CD14-positive monocyte (primary cell): Measurements from ENCODE around the gene EPB41. TPM values are rescaled to one million over a fixed set of nuclear protein-coding genes. Genes with fewer than 3 reads are reported as not detected.

Experiments used
- DNase-seq, 3 donors: peaks; one replicate each; pipeline ENCODE4 v3.0.0-alpha.2; 2011 to 2022
- H2AFZ ChIP-seq: 2 replicates; pipeline ENCODE4 v1.6.0; 2012; ENCODE audit warnings: mild to moderate bottlenecking, low read depth, low read length, inconsistent platforms; ENCODE audit not compliant: insufficient read depth, poor library complexity, severe bottlenecking
- H3K27ac ChIP-seq, 2 donors: 1 replicate in 1 of 2; 2 replicates in 1 of 2; pipeline ENCODE4 v1.5.1; 2012 to 2013; ENCODE audit warnings: low read length in 2 of 2, control low read depth in 1 of 2, inconsistent platforms in 1 of 2, low read depth in 1 of 2, mild to moderate bottlenecking in 1 of 2
- H3K27me3 ChIP-seq, 2 donors: one replicate each; pipeline versions ENCODE4 v1.6.0 to v1.6.1; 2011 to 2013; ENCODE audit warnings: low read length in 2 of 2; ENCODE audit not compliant: control insufficient read depth in 2 of 2, insufficient read depth in 2 of 2
- H3K36me3 ChIP-seq, 2 donors: replicated peaks in 1 of 2; 1 replicate in 1 of 2; 2 replicates in 1 of 2; pipeline versions ENCODE4 v1.5.1 to v1.6.1; 2012 to 2013; ENCODE audit warnings: low read length in 2 of 2, control low read depth in 1 of 2, inconsistent platforms in 1 of 2, mild to moderate bottlenecking in 1 of 2; ENCODE audit not compliant: insufficient read depth in 2 of 2, control insufficient read depth in 1 of 2
- H3K4me1 ChIP-seq, 2 donors: 1 replicate in 1 of 2; 2 replicates in 1 of 2; pipeline versions ENCODE4 v1.5.1 to v1.6.1; 2012 to 2013; ENCODE audit warnings: low read length in 2 of 2, control low read depth in 1 of 2, inconsistent platforms in 1 of 2, mild to moderate bottlenecking in 1 of 2, moderate library complexity in 1 of 2; ENCODE audit not compliant: insufficient read depth in 2 of 2, control insufficient read depth in 1 of 2
- H3K4me2 ChIP-seq: replicated peaks from 2 replicates; pipeline ENCODE3; 2012; ENCODE audit warnings: low read length, moderate library complexity, mild to moderate bottlenecking; ENCODE audit not compliant: poor library complexity, severe bottlenecking; ENCODE audit errors: extremely low read depth
- H3K4me3 ChIP-seq, 3 experiments: fragments of 200-600 bp in 1 of 3; sonication (generic) in 1 of 3; replicated peaks in 1 of 3; 1 replicate in 2 of 3; 2 replicates in 1 of 3; pipeline ENCODE4 v1.5.1; 2011 to 2013; ENCODE audit warnings: low read length in 3 of 3, mild to moderate bottlenecking in 3 of 3, control low read depth in 2 of 3, low read depth in 2 of 3, inconsistent platforms in 1 of 3, moderate library complexity in 1 of 3
- H3K79me2 ChIP-seq: 2 replicates; pipeline ENCODE4 v1.6.0; 2012; ENCODE audit warnings: mild to moderate bottlenecking, control low read depth, inconsistent platforms, low read length, moderate library complexity; ENCODE audit not compliant: insufficient read depth
- H3K9ac ChIP-seq: 2 replicates; pipeline ENCODE4 v1.6.0; 2017; ENCODE audit warnings: low read length, mild to moderate bottlenecking; ENCODE audit not compliant: insufficient read depth, poor library complexity, severe bottlenecking
- H3K9me3 ChIP-seq, 2 donors: replicated peaks in 1 of 2; 1 replicate in 1 of 2; 2 replicates in 1 of 2; pipeline versions ENCODE4 v1.5.1 to v1.6.1; 2012 to 2013; ENCODE audit warnings: low read length in 2 of 2, control low read depth in 1 of 2; ENCODE audit not compliant: control insufficient read depth in 1 of 2, insufficient read depth in 1 of 2
- H4K20me1 ChIP-seq: 2 replicates; pipeline ENCODE4 v1.6.0; 2012; ENCODE audit warnings: mild to moderate bottlenecking, low read length, control low read depth, moderate library complexity; ENCODE audit not compliant: insufficient read depth
- H3K27ac Mint-ChIP-seq, 7 donors: one replicate each; pipeline ENCODE4 v1.8.0; 2020; ENCODE audit warnings: mild to moderate bottlenecking in 7 of 7, mixed read lengths in 7 of 7, moderate library complexity in 6 of 7, inconsistent platforms in 2 of 7
- H3K27me3 Mint-ChIP-seq, 3 donors: one replicate each; pipeline ENCODE4 v1.8.0; 2021 to 2022; ENCODE audit warnings: low read depth in 3 of 3, mild to moderate bottlenecking in 3 of 3, mixed read lengths in 3 of 3, moderate library complexity in 3 of 3, inconsistent platforms in 1 of 3
- H3K36me3 Mint-ChIP-seq, 2 donors: one replicate each; pipeline ENCODE4 v1.8.0; 2020; ENCODE audit warnings: mixed read lengths in 2 of 2, inconsistent platforms in 1 of 2, mild to moderate bottlenecking in 1 of 2
- H3K4me1 Mint-ChIP-seq: one replicate; pipeline ENCODE4 v1.8.0; 2020; ENCODE audit warnings: mild to moderate bottlenecking, mixed read lengths
- H3K4me3 Mint-ChIP-seq, 2 donors: one replicate each; pipeline ENCODE4 v1.8.0; 2020; ENCODE audit warnings: mild to moderate bottlenecking in 2 of 2, mixed read lengths in 2 of 2, moderate library complexity in 1 of 2
- H3K9me3 Mint-ChIP-seq, 7 donors: one replicate each; pipeline ENCODE4 v1.8.0; 2020 to 2022; ENCODE audit warnings: mixed read lengths in 7 of 7, mild to moderate bottlenecking in 6 of 7, moderate library complexity in 6 of 7, inconsistent platforms in 2 of 7
- WGBS: methylation state at CpG from one replicate; pipeline ENCODE4 v1.1.5; 2013; ENCODE audit warnings: missing lambda C conversion rate; ENCODE audit not compliant: insufficient coverage; 5-methylcytosine and 5-hydroxymethylcytosine counted together
- intact Hi-C, 2 donors: fragments of 100-400 bp; cut with micrococcal nuclease; formaldehyde crosslinking; loops; one replicate each; pipeline versions ENCODE4 v1.15.0 to v1.15.1; 2023
- polyA plus RNA-seq, 3 donors: library from polyadenylated mRNA; depleted of rRNA in 1 of 3; unstranded in 2 of 3; stranded (reverse) in 1 of 3; fragments of 300-500 nt in 2 of 3; fragments of >200 nt in 1 of 3; fragmentation: Illumina TruSeq in 2 of 3; gene quantifications; 1 replicate in 2 of 3; 2 replicates in 1 of 3; pipeline ENCODE4 v1.2.3, GENCODE V29; 2012 to 2021
- TF ChIP-seq, protein P1 (sequence below): fragments of 200-600 bp; IDR thresholded peaks from one replicate; pipeline ENCODE4 v1.8.0; 2022; ENCODE audit warnings: antibody characterized with exemption, mild to moderate bottlenecking

Gene EPB41
- polyA plus RNA-seq, 3 donors, result 11.3 to 19.4 (median 18.9) TPM

GRCh38 chr1:29114654-29115053 lies 200.3 kb downstream of the EPB41 start:
- Mint-ChIP-seq H3K27me3 (peaks cover 0 to 2% (median under 1%) of the 10 kb centered on the region in 3 donors), H3K4me1 (no peaks in the 10 kb centered on the region), H3K4me3 (no peak overlapping the region), H3K27ac (no peak overlapping the region), H3K36me3 (peaks cover 80 to 90% of the 10 kb centered on the region in 2 donors), H3K9me3 (peaks cover 0 to 3% (median 0%) of the 10 kb centered on the region in 7 donors)
- no peak overlapping the region for H3K27ac ChIP-seq
- no peak overlapping the region for H3K4me3 ChIP-seq
- WGBS, result 60% methylated on average over 1 of the region's 1 CpG
- H3K4me1 ChIP-seq, result no peaks in the 10 kb centered on the region
- H3K79me2 ChIP-seq, result no peaks in the 10 kb centered on the region
- no peaks in the 10 kb centered on the region for H3K9me3 ChIP-seq
- no peak overlapping the region for H3K4me2 ChIP-seq
- H4K20me1 ChIP-seq, result no peaks in the 10 kb centered on the region
- intact Hi-C loops, result no loop called here
- H3K27me3 ChIP-seq, result no peaks in the 10 kb centered on the region
- no peak for DNase-seq
- no peak overlapping the region for H3K9ac ChIP-seq
- peaks cover 58 to 89% of the 10 kb centered on the region in 2 donors for H3K36me3 ChIP-seq
- H2AFZ ChIP-seq, result no peak overlapping the region
- TF ChIP-seq, protein P1, sequence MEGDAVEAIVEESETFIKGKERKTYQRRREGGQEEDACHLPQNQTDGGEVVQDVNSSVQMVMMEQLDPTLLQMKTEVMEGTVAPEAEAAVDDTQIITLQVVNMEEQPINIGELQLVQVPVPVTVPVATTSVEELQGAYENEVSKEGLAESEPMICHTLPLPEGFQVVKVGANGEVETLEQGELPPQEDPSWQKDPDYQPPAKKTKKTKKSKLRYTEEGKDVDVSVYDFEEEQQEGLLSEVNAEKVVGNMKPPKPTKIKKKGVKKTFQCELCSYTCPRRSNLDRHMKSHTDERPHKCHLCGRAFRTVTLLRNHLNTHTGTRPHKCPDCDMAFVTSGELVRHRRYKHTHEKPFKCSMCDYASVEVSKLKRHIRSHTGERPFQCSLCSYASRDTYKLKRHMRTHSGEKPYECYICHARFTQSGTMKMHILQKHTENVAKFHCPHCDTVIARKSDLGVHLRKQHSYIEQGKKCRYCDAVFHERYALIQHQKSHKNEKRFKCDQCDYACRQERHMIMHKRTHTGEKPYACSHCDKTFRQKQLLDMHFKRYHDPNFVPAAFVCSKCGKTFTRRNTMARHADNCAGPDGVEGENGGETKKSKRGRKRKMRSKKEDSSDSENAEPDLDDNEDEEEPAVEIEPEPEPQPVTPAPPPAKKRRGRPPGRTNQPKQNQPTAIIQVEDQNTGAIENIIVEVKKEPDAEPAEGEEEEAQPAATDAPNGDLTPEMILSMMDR, result no peak

DNA sequence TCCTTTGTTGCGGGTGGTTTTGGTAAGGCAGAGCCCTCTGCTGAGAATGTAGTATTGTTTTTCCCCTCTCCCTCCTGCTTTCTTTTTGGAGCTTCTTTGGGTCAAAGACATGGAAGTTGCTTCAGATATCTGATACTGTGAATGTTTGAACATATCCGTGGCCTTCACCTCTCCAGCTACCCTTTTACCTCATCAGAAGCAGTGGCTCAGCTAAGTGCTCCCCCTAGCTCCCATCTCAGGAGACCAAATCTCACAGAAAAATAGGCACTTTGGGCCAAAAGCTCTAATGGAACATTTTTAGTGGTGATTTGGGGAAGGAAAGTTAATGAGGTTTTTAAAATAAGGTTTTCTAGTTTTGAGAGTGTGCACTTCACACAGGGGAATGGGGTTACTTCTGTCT lies 203.0 kb downstream of the EPB41 start:
- Mint-ChIP-seq H3K27ac (no peak overlapping the region), H3K9me3 (peaks cover 0 to 4% (median 0%) of the 10 kb centered on the region in 7 donors), H3K36me3 (peaks cover 67 to 77% of the 10 kb centered on the region in 2 donors), H3K27me3 (peaks cover 15 to 26% (median 18%) of the 10 kb centered on the region in 3 donors), H3K4me3 (no peak overlapping the region), H3K4me1 (peaks cover 2% of the 10 kb centered on the region)
- Histone ChIP-seq H3K9ac (no peak overlapping the region), H4K20me1 (peaks cover 6% of the 10 kb centered on the region), H2AFZ (no peak overlapping the region), H3K79me2 (no peaks in the 10 kb centered on the region), H3K4me1 (peaks cover 4 to 11% of the 10 kb centered on the region in 2 donors), H3K36me3 (peaks cover 46 to 65% of the 10 kb centered on the region in 2 donors), H3K9me3 (peaks cover 0 to 12% of the 10 kb centered on the region in 2 donors), H3K27ac (no peak overlapping the region), H3K27me3 (peaks cover 5 to 17% of the 10 kb centered on the region in 2 donors), H3K4me2 (no peak overlapping the region), H3K4me3 (no peak overlapping the region)
- intact Hi-C loops, result no loop called here
- TF ChIP-seq, protein P1, result no peak
- WGBS, result no CpG with 5 or more reads among the region's 2 CpGs
- DNase-seq, result no peak
